NCI-H2107 (cell line): ENCODE data around the gene C3AR1.
"Not testable (repeated sequence)": the region's sequence is repeated elsewhere in the genome, so short reads cannot be mapped to it uniquely, and the experiment has no call there.

Experiments used
- DNase-seq: peaks from one replicate; lab custom pipeline; 2025; lab: John Stamatoyannopoulos, UW

Gene C3AR1

GRCh38 chr12:8065991-8066594 lies at the start of gene C3AR1:
C3AR1 (minus strand) TSS chr12:8066359; CDS start chr12:8060185, 6,174 bp downstream.
- no peak for DNase-seq

GRCh38 chr12:8113117-8113516 lies 47.0 kb upstream of the C3AR1 start:
- not testable (repeated sequence) for DNase-seq

DNA sequence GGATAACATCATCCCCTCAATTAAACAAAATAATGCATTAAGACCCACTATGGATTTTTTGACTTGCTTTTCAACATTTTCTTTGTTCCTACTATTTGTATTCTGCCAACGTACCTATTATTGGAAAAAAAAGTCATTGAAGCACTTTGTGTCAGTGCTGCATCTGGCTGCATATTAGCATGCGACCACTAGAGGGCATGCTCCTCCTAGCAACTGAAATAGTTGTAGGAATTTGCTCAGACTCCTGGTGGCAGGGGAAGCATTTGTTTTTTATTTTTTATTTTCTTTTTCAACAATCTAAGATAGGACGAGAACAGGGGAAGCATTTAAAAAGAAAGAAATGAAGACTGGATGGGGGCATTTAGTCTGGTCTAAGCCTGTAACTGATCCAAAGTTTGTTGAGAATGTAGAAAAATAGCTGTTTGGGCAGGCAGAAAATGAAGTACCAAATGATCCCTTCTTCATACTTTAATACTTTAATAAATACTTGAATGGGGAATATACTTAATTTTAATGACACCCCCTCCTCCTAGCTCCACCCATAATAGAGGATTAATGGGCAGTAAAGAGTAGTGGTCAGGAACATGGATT lies 42.7 kb upstream of the C3AR1 start:
- DNase-seq: peak; percentile 66

- DNase-seq: no peak
Observed at GRCh38 chr12:8099235-8099634, 33.1 kb upstream of the C3AR1 start.

DNA sequence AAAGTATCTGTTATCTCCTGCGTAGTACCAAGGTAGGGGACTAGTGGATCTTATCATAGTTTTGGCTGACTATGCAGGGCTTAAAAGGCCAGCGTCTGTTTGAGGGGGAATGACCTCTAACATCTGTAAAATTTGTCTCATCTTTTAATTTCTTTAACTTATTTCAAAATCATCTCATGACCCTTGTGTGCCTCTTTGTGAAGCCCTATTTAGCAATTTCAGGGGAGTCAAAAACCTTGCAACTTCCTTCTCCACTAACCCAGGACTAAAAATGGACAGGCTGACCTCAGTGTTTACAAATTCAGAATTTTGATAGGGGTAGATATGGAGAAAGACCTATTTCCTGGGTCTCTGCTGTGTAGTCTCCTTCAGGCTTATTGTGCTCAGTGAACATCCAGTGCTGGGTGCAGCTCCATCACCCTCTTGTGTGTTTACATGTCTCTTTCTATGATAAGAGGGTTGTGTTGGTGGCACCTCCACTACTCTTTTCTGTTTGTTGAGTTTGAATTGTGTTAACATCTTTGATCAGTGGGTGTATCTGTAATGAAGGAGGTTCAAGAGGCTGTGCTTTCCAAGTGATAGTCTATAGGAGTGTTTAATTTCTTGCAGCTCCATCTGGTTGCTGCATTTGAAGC lies 30.2 kb upstream of the C3AR1 start:
- DNase-seq: no peak

- DNase-seq: no peak
Observed at GRCh38 chr12:8093291-8093690, 27.1 kb upstream of the C3AR1 start.

GRCh38 chr12:8089716-8090115 lies 23.6 kb upstream of the C3AR1 start:
- no peak for DNase-seq

DNA sequence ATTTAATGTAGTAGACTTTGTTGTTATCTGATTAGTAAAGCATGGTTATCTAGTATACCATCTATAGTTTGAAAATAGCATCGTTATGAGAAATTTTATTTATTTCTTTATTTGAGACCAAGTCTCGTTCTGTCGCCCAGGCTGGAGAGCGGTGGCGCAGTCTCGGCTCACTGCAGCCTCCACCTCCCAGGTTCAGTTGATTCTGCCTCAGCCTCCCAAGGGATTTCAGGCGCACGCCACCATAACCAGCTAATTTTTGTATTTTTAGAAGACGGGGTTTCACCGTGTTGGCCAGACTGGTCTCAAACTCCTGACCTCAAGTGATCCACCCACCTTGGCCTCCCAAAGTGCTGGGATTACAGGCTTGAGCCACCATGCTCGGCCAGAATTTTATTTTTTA lies 23.1 kb upstream of the C3AR1 start:
- DNase-seq: not testable (repeated sequence)

DNA sequence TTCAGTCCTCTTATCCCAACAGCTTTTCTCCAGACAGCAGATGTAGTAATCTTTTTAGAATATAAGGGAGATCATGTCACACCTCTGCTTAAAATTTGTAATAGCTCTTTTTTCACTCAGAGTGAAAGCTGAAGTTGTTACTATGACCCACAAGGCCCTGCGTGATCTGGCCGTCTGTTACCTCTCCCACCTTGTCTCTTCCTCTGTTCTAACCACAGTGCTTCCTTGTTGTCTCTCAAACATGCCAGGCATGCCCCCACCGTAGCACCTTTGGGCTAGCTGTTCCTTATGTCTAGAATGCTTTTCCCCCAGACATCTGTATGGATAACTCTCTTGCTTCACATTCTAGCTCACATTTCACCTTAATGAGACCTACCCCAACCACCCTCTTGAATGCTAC lies 22.4 kb upstream of the C3AR1 start:
- DNase-seq: no peak

GRCh38 chr12:8087666-8088065 lies 21.5 kb upstream of the C3AR1 start:
- DNase-seq: no peak

GRCh38 chr12:8084351-8084750 lies 18.2 kb upstream of the C3AR1 start:
- DNase-seq: not testable (repeated sequence)

DNA sequence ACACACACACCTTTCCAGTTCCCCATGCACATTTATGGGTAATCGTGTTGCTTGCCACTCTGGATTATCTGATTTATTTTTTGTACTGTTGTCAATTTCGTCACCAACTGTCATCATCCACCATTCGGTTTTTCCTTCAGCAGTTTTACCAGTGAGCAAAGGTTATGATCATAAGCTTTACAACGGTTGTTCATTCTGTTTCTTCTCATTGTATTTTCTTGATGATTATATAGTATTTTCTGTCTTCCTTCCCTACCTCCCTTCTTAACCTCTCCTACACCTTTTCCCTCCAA lies 16.6 kb upstream of the C3AR1 start:
- DNase-seq: no peak

DNA sequence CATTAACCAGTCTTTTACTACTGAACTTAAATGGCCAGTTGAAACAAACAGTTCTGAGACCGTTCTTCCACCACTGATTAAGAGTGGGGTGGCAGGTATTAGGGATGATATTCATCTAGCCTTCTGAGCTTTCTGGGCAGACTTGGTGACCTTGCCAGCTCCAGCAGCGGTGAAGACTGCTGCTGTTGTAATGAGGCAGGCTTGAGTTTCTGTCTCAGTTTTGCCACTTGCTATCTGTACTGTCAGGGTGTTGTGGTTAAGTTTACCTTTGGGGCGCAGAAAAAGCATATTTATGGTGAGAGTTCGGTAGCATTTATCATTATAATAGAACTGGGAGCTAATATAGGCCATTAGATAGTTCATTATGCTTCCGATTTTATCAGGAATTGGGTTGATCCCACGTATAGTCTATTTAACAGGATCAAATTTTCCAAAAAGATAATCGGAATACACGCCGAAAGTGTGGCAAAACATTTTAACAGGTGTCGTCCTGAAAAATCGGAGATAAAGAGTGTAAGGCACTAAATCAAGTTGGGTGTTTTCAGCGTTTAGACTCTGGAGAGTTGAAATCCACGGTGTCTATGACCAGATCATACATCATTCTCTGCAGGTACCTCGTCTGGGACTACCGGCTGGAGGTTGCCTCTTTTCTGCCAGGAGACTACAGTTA lies 15.2 kb upstream of the C3AR1 start:
- peak; percentile 11 for DNase-seq

GRCh38 chr12:8080120-8080519 lies 14.0 kb upstream of the C3AR1 start:
- DNase-seq: no peak

DNA sequence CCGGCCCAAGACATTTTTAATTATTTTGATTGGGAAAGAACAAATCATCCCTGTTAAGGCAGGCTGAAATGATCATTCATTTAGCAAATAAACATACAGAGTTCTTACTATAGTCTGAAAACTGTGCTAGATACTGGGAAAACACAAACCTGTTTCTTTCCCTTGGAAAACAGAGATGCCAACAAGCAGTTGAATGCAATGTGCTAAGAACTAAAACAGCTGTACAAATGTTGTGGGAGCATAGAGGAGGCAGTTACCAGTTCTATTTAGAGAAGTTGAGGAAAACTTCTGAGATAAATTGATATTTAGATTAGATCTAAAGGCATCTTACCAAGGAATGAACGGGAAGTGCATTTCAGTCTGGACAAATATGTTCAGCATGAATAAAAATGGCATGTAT lies 12.8 kb upstream of the C3AR1 start:
- no peak for DNase-seq

GRCh38 chr12:8078398-8078797 lies 12.2 kb upstream of the C3AR1 start:
- peak; percentile 24 for DNase-seq

- no peak for DNase-seq
Observed at GRCh38 chr12:8077207-8077606, 11.0 kb upstream of the C3AR1 start.

- DNase-seq: no peak
Observed at GRCh38 chr12:8076366-8076765, 10.2 kb upstream of the C3AR1 start.

GRCh38 chr12:8075935-8076334 lies 9.8 kb upstream of the C3AR1 start:
- DNase-seq: no peak

GRCh38 chr12:8071820-8072219 lies 5.7 kb upstream of the C3AR1 start:
- DNase-seq: not testable (repeated sequence)

GRCh38 chr12:8069582-8069981 lies 3.4 kb upstream of the C3AR1 start:
- no peak for DNase-seq

GRCh38 chr12:8064131-8064530 lies 2.0 kb downstream of the C3AR1 start:
- no peak for DNase-seq

- no peak for DNase-seq
Observed at GRCh38 chr12:8058506-8058905, 7.7 kb downstream of the C3AR1 start.
